Measurements from ENCODE around the gene SYCE1. TPM values are rescaled to one million over a fixed set of nuclear protein-coding genes. Genes with fewer than 3 reads are reported as not detected.
A peak's percentile ranks its signal among the peaks of the same experiment; 100 is the strongest.
"Not testable (repeated sequence)": the region's sequence is repeated elsewhere in the genome, so short reads cannot be mapped to it uniquely, and the experiment has no call there.

Gene SYCE1
- total RNA-seq, 1 donor from 2014 or later = 0.51 TPM

DNA sequence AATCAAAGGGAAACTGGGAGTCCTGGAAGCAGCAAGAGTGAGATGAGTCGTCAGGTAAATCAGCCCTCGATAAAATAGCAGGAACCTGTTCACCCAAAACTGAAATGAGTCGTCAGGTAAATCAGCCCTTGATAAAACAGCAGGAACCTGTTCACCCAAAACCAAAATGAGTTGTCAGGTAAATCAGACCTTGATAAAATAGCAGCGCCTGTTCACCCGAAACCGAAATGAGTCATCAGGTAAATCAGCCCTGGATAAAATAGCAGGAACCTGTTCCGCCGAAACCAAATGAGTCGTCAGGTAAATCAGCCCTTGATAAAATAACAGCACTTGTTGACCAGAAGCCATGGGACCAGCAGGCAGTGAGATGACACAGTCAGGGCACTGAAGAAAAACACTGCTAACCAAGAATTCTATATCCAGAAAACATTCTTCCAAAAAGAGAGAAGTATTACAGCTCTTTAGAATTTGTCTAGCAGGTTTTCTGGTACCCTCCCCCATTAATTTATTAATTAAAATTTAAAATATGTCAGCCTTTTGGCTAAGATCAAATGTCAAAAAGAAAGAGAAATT, 41.7 kb downstream of the SYCE1 start:
- DNase-seq (ENCODE audit: low spot score) = no peak
- intact Hi-C loops (cut with DNase I) = loop anchor here (5.0 kb wide), 1 partner anchor 86 kb away; no protein-coding TSS in a partner anchor

DNA sequence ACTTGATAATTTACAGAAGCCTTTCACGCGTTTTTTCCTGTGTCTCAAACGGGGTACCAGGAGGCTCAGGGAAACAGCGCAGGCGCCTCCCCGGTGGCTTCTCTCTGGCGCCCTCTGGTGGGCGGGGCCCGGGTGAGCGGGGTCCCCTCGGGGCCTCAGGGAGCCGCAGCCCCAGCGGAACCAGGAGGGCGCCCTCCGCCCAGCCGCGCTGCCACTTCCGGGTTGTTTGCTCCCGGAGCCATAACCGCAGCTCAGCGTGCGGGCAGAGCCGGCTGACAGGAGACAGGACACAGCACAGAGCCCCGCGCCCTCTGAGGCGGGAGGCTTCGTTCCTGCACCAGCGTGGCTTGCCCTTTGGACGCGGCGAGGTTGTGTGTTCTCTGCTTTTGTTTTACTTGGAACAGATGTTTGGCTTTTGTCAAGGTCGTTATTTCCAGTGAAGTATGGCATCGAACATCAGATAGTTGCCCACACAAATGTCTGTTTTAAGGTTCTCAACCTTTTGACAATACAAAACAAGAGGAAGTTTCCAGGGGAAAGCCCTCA, 45.1 kb downstream of the SYCE1 start:
- peak; percentile 92 for DNase-seq (ENCODE audit: low spot score)
- intact Hi-C loops (cut with DNase I) = loop anchor here (5.0 kb wide), 1 partner anchor 83 kb away; no protein-coding TSS in a partner anchor

DNA sequence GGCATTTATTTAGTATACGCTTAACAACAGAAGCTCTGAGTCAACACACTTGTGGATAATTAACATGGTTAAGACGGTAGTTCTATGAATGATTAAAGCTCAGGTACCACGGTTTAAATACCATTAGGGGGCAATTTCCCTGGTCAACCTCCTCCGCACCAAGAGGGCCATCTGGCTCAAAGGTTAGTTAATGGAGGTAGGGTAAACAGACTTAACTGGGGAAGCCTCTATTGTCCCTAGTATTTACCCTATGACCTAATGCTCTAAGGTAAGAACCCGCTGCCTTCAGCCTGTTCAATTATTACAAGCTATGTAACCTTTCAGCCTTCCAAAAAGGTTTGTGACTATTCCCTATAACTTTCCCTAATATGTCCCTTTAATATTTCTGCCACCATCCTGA, 46.9 kb downstream of the SYCE1 start:
- DNase-seq (ENCODE audit: low spot score) = not testable (repeated sequence)

DNA sequence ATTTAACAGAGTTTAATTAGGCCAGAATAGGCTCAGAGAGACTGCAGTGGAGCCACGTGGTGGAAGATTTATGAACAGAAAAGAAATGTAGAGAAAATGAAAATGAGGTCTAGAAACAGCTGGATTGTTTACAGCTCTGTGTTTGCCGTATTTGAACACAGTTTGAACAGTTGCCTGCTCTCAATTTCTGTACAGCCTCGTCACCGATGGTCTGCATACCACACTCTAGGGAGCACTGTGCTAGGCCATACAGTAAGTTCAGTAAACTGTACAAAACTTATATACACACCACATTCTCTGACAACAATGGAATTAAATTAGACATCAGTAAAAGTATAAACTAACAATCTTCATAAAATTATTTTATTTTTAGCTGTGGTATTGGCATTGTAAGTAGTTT, 49.3 kb downstream of the SYCE1 start:
- DNase-seq (ENCODE audit: low spot score) = no peak
- intact Hi-C loops (cut with DNase I) = no loop called here

More for the DNA sequence above, 46.9 kb downstream of the SYCE1 start:
- intact Hi-C loops (cut with DNase I) = not testable (repeated sequence)

DNA sequence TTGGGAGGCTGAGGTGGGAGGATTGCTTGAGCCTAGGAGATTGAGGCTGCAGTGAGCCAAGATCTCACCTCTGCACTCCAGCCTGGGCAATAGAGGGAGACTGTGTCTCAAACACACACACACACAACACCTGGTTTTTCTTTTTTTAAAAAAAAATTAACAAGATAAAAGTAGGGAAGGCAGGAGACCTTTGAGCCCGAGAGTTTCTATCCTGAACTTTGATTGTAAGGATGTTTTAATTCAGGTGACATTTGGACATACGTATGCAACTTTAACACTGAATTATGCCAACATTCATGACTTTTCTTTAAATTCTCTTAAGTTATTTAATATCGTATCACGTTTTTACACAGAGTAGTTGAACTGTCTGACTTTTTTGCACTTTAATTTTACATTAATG, 49.9 kb downstream of the SYCE1 start:
- no peak for DNase-seq (ENCODE audit: low spot score)
- intact Hi-C loops (cut with DNase I) = no loop called here

DNA sequence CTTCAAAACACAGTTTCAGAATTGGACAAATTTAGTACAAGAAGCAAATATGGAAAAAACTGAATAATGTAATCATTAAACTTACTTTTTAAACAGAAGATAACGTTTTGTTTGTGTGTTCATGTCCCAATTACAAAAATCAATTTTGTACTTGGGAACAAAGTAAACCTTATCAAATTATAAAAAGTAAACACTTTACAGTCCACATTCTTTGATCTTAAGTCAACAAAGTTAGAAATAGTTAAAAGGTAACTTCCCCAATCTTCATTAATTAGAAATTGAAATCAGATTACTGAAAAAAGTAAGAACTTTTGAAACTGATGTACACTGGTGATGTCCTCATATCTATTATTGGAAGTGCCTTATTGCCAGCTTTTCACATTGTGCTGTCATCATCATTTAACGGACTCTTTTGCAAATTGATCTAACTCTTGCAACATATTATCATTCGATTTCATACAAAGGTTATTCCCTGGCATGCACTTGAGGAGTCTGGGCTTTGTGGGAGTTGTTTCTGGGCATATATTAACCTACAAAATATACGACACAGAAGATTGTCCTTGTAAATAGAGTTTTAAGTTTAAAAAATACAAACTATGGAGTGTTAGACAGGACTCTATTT, 53.4 kb downstream of the SYCE1 start:
- no peak for DNase-seq (ENCODE audit: low spot score)
- intact Hi-C loops (cut with DNase I) = no loop called here

DNA sequence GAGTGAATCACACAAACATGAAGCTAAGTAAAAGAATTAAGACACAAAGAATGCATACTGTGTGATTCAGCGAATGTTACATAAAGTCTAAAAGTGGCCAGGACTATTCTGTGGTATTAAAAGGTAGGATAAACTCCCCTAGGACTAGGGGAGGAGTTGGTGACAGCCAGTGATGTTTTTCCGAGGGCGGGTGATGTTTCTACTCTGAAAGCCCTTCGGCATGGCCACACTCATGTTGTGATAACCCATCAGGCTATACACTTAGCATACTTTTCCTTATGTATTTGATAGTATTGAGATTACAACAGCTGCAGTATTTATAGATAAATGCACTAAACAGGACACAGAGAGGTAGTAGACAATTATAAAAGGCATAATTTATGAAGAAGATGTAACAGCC, 54.0 kb downstream of the SYCE1 start:
- intact Hi-C loops (cut with DNase I) = no loop called here
- DNase-seq (ENCODE audit: low spot score) = no peak

DNA sequence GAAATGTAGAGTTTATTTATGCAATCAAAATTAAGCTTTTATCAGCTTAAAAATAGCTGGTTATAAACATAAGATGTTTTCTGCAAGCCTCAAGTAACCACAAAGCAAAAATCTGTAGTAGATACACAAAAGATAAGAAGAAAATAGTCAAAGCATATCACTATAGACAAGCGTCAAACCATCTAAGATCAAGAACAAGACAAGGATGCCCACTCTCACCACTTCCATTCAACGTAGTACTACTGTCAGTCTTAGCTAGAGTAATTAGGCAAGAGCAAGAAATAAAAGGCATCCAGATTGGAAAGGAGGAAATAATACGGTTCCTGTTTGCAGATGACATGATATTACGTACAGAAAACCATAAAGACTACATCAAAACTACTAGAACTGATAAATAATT, 55.7 kb downstream of the SYCE1 start:
- no peak for DNase-seq (ENCODE audit: low spot score)
- intact Hi-C loops (cut with DNase I) = loop anchor here (10.0 kb wide), 1 partner anchor 55 kb away; the partner anchor contains the start of gene SCART1

Other genes starting within 250 kb of the SYCE1 start
- gene CALY, start 228.7 kb downstream of the SYCE1 start, total RNA-seq = not detected
- gene PRAP1, start 218.2 kb downstream of the SYCE1 start, total RNA-seq = not detected
- 6.1 TPM for gene FUOM, start 207.6 kb downstream of the SYCE1 start, total RNA-seq
- 152 TPM for gene ECHS1, start 192.2 kb downstream of the SYCE1 start, total RNA-seq
- 2.9 TPM for gene PAOX, start 186.3 kb downstream of the SYCE1 start, total RNA-seq
- gene MTG1, start 171.4 kb downstream of the SYCE1 start, total RNA-seq = 21.6 TPM
- not detected for gene SPRN, start 141.0 kb downstream of the SYCE1 start, total RNA-seq
- 1.0 TPM for gene SCART1, start 111.6 kb downstream of the SYCE1 start, total RNA-seq
- 2.2 TPM for gene CYP2E1, start 38.2 kb downstream of the SYCE1 start, total RNA-seq
- gene FRG2B, start 61.2 kb upstream of the SYCE1 start, total RNA-seq = not detected